SHP77 (cell line): ENCODE measurements around the gene VMO1.

Source experiments
- DNase-seq, 2 experiments: peaks; one replicate each; lab custom pipeline; 2025; lab: John Stamatoyannopoulos, UW

Gene VMO1

DNA sequence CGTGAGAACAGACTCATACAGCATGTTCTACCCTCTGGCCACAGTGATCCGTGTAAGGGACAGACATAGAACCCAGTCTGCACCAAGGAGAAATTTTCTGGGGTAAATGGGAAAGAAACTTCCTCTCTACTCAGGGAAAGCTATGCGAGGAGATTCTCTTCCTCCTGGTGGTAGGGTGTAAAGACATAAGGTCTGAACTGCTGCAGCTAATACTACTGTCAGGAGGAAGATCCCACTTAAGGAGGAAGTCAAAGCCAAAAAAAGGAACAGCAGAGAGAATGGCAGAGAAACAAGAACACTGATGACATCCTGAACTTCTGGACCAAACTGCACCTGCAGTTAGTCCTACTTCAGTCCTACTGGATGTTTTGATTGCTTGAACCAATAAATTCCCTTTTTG, 21.6 kb downstream of the VMO1 start:
- no peak for DNase-seq

DNA sequence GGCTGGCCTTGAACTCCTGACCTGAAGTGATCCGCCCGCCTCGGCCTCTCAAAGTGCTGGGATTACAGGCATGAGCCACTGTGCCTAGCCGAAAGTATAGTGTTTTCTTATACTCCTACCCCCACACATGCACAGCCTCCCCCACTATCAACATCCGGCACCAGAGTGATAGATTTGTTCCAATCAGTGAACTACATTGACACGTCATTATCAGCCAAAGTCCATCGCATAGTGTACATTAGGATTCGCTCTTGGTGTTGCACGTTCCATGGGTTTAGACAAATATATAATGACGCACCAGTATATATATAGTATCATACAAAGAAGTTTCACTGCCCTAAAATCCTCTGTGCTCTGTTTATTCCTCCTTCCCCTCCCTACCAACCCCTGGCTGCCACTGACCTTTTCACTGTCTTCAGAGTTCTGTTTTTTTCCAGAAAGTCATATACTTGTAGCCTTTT, 26.4 kb downstream of the VMO1 start:
- DNase-seq = no peak

DNA sequence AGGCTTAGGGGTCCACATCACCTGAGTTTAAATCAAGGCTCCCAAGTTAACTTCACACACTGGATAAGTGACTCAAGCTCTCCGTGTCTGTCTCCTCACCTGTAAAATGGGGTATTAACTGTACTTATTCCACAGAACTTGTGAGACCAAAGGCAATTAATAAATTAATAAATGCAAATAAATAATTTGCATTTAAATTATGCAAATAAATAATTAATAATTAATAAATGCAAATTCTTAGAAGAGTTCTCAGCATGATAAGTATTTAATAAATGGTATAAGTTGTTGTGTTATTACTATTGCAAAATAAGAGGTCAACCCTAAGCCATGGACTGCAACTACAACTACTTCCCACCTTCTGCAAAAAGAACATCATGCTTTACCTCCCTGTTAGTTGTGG, 32.8 kb downstream of the VMO1 start:
- DNase-seq = no peak

DNA sequence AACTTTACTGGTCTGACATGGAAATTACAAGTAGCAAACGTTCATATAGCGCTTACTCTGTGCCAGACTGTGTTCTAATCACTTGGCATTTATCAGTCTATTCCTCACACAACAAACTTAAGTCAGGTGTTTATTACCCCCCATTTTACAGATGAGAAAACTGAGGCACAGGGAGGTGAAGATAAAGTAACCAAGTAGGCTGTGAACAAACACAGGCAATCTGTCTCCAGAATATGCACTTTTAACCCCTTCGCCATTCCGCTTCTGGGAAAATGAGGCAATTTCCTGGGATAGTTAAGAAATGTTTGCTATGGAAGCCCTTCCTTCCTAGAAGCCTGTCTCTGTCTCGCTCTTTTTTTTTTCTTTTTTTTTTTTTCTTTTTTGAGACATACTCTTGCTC, 34.2 kb downstream of the VMO1 start:
- no peak for DNase-seq

DNA sequence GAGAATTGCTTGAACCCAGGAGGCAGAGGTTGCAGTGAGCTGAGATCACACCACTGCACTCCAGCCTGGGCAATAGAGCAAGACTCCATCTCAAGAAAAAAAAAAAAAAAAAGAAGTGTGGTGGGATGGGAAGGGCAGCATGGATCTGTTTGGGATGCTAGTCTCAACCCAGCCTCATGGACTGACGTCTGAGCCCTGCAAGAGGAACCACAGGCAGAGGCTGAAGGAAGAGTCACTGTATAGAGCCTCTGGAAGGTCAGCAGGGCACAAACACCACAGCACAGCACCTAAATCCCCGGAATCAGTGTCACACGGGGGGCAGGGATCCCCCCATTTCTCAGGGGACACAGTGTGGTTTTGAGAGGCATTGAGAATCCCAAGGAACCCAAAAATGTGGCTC, 35.6 kb downstream of the VMO1 start:
- DNase-seq = no peak

DNA sequence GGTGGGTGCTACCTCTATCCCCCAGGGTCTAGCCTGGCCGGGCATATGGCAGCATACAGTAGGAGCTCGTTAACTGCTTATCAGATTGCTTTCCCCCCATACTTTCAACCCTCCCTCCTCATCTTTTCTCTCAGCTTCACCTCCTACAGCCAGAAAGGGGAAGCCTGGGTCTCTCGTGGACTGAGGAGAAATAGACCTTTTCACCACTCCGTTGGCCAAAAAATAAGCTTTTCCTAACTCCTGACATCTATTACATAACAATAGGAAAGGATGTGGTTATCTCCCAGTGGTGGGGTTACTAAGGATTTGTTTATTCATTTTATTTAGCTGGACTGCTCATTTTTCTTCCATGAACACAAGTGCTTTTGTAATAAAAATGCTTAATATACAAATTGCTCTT, 37.5 kb downstream of the VMO1 start:
- DNase-seq = no peak

DNA sequence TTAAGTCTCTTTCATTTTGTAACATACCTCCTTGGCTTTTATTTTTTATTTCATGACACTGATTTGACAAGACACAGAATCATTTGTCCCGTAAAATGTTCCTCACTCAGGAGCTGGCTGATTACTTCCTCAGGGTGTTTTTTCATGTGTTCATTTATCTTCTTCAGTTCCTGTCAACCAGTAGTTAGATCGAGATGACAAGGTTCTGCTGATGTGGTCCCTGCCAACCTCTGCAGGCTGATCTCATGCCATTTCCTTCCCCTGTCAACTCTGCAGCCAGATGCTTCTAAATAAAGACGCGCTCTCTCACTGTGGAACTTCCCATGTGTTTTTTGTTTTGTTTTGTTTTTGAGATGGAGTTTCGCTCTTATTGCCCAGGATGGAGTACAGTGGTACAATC, 38.3 kb downstream of the VMO1 start:
- no peak for DNase-seq

DNA sequence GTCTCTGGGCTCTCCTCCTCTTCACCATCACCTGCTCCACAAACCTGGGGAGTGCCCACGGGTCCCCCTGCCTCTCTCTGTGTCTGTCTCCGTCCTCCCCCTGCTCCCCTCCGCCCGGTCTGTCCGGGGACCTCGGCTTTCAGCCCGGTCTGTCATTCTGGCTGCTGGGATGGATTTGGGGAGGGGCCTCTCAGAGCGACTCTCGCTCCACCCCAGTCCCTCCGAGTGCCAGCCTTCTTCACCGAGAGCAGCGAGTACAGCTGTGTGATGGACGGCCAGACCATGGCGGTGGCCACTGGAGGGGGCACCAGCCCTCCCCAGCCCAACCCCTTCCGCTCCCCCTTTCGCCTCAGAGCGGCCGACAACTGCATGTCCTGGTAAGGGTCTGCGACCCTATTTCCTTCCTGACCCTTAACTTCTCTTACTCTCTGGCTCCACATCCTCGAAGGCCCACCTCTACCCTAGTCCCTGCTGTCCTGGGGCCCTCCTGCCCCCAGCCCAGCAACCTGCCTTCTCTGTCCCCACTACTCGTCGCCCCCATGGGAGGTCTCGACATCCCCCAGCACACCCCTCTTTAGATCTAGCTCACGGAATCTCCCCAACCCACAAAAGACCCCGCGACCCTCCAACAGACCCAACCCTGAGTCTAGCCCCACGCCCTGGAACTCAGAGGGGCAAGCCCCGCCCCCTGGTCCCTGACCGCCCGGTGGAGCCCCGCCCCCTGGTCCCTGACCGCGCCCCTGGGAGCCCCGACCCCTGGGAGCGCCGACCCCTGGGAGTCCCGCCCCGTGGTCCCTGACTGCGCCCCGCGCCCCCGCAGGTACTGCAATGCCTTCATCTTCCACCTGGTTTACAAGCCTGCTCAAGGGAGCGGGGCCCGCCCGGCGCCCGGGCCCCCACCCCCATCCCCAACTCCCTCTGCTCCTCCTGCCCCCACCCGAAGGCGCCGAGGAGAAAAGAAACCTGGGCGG, 40.9 kb downstream of the VMO1 start:
- DNase-seq = no peak

DNA sequence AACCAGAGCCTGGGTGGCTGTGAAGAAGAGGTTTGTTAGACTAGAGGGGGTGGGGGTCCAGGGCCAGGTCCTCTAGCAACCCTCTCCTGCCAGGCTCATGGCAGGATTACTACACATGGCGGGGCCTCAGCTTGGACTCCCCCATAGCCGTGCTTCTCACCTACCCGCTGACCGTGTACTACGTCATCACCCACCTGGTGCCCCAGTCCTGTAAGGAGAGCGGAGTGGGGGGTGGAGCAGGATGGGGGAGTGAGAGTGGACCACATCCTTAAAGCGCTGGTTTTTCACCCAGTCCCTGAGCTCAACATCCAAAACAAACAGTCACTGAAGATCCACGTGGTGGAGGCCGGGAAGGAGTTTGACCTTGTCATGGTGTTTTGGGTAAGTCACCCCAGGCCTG, 42.3 kb downstream of the VMO1 start:
- no peak for DNase-seq

DNA sequence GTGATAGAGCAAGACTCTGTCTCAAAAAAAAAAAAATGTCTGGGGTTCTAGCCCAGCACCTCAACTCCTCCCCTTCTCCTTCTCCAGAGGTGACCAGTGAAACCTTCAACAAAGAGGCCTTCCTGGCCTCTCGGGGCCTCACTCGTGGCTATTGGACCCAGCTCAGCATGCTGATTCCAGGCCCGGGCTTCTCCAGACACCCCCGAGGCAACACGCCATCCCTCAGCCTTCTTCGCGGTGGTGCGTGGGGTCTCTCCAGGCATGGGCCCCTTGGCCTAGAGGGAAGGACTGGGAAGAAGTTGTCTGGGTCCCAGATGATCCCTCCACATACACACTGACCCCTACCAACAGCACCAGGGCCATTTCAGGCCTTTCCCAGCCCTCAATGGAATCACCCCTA, 42.9 kb downstream of the VMO1 start:
- DNase-seq = no peak

DNA sequence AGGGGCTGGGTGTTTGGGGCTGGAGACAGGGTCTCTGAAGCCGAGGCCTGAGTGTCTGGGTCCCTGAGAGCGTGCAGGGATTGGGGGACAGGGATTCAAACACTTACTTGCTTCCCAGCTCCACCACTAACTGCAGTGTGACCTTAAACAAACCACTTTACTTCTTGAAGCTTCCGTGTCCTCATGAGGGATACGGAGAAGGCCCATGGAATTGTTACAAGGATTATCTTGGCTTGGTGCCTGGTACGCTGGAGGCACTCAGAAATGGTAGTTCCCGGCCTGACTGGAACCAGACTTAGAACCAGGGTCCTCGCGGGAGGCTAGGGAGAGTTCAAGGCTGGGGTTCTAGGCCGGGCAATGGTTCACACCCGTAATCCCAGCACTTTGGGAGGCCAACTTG, 43.5 kb downstream of the VMO1 start:
- peak in 1 of 2 experiments; percentile 46 for DNase-seq

DNA sequence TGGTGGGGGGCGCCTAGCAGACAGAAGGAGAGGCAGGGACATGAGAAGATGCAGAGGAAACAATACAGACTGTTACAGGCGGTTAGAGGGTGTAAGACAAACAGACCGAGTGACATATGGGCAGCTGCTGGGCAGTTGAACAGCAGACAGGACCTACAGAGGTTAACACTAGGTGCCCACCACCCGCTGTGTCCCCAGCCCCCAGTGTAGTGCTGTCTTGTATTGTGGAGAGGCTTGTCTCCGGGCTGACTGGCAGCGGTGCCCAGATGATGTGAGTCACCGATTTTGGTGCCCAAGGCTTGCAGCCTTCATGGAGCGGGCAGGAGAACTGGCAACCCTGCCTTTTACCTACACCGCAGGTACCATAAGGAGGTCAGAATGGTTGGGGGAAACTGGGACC, 44.0 kb downstream of the VMO1 start:
- DNase-seq = no peak

DNA sequence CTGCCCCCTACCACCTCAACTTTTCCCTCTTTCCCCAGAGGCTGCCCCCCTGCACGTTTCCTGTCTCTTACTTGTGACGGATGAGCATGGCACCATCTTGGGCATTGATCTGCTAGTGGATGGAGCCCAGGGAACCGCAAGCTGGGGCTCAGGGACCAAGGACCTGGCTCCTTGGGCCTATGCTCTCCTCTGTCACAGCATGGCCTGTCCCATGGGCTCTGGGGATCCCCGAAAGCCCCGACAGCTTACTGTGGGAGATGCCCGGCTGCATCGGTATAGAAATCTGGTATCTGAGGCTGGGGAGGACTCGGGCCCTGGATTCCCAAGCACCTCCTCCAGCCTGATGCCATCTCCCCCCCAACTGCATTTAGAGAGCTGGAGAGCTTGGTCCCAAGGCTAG, 44.6 kb downstream of the VMO1 start:
- no peak for DNase-seq

DNA sequence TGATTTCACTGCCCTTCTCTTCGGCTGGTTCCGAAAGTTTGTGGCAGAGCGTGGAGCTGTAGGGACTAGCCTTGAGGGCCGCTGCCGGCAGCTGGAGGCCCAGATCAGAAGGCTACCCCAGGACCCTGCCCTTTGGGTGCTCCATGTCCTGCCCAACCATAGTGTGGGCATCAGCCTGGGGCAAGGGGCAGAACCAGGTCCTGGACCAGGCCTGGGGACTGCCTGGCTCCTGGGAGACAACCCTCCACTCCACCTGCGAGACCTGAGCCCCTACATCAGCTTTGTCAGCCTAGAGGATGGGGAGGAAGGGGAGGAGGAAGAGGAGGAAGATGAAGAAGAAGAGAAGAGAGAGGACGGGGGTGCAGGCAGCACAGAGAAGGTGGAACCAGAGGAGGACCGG, 45.6 kb downstream of the VMO1 start:
- DNase-seq = no peak

DNA sequence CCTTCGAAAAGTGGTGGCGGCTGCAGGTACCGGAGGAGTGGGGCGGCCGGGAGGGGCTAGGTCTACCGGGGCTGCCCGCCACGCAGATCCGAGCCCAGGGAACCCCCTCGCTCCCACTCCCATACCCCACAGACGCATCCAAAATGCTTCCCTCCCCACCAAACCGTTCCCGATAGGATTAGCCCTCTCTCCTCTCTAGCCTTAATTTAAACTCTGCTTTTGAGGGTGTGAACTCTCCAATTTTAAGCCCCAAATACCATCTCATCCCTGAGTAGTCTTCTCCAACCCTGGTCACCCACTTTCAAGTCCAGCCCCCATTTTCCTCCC, 46.2 kb downstream of the VMO1 start:
- DNase-seq = no peak

DNA sequence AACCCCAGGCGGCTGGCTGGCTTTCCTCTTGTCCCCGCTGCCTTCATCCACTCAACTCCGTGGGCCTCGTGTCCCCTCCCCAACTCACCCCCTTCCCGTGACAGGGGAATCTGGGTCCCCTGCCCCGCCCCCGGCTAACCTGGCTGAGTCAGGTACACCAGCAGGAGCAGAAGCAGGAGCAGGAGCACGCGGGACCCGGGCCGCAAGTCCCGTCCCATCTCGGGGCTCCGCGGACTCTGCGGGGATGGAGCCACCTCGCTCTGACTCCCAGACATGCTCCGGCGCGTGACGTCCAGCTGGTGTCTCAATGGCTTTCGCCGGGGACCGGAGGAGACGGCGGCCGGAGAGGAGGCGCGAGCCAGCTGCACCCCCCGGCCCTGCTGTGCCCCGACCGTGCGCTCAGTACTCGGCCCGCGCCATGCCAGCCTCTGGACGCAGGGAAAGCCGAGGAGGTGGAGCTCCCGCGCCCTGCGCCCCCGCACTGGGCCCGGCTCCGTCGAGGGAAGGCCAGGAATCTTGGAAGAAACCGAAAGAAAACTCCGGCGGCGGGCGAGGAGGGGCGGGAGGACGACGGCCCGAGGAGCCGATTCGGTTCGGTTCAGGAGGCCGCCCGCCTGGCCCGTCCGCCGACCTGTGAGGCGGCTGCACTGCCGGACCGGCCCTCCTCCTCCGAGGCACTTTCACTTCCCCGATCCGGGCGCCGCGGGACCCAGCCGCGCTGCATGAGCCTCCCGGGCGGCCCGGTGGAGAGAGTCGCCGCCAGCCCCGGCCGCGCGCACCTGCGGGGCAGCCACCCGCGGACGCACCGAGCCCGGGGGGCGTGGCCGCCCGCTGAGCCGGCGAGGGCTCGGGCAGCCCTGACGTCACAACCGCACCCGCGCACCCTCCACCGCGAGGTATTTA, 46.8 kb downstream of the VMO1 start, which contains the start of the genes CXCL16 and ZMYND15:
TSS of gene CXCL16 (minus strand) at position 807 of the 903 bp plus-strand sequence. CDS start at position 218, 589 bp downstream.
TSS of gene ZMYND15 (plus strand) at position 712 of the 903 bp plus-strand sequence. CDS start 716 bp downstream, outside the sequence.
- DNase-seq = peak in 1 of 2 experiments; percentile 46

DNA sequence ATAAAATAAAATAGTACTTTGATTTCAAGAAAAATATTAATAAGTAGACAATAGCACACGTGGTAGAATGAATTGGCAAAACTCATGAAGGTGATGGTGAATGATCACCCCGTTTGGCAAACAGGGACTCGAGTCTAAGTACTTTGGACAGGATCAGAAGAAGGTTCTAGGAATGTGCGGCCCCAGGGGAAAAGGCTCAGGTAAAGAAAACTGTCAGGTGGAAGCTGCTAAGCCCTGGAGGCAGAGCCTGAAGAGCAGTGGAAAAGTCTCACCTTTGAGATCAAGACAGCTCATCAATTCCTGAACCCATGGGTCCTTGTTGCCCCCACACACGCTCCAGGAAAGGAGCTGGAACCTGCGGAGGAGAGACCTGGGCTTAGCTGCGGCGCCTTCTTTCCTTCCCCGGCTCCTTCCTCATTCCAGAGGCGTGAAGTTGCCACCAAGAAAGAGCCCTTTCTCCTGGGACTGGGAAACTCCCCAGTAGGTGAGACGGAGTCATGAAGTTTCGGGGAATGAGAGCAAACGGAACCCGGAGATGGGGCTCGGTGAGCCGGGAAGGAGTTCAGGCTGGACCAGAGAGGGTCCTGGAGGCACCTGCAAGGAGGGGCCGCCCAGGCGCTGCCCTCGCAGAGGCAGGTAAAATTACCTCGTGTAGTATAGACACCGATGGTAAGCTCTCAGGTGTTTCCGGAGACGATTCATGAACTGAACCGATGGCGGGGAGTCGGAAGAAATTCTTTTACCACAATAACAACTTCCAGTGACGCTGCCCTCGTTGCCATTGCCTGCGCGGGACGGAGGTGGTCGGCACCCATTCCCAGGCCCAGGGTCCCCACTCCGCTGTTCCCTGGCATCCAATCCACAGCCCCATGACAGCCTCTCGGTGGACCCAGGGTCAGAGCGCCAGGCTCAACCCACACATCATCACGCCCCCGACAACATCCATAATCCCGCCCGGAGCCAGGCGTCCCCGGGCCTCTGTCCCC, 47.7 kb downstream of the VMO1 start:
- DNase-seq = no peak

DNA sequence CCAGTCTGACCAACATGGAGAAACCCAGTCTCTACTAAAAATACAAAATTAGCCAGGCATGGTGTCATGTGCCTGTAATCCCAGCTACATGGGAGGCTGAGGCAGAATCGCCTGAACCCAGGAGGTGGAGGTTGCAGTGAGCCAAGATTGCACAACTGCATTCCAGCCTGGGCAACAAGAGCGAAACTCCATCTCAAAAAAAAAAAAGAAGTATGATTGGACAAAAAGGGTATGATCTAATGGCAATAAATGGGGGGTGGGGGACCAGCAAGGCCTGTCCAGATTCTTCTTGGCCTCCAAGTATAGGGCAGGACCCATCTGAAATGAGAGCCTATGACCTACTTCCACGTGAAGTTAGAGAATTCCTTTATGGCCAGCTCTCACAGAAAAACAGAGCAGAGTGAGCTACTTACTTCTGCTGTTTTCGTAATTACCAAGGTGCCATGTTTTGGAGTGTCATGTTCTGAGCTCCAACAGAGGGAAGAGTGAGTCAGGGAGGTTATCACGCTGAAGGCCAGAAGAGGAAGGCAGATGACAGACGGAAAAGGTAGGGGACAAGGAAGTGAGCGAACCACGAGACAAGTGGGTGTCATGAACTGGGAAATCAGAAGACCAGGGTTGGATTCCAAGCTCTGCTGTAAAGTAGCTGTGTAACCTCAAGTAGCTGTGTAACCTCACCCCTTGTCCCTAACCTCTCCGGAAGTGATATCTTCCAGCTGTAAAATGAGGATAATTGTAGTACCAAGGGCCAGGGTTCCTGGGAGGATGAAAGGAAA, 50.1 kb downstream of the VMO1 start:
- no peak for DNase-seq
